ENCODE results near the gene ALPL. TPM values are rescaled to one million over a fixed set of nuclear protein-coding genes. Genes with fewer than 3 reads are reported as not detected.

Gene ALPL
- total RNA-seq, 1 experiment from 2014 or later: 0.31 TPM

DNA sequence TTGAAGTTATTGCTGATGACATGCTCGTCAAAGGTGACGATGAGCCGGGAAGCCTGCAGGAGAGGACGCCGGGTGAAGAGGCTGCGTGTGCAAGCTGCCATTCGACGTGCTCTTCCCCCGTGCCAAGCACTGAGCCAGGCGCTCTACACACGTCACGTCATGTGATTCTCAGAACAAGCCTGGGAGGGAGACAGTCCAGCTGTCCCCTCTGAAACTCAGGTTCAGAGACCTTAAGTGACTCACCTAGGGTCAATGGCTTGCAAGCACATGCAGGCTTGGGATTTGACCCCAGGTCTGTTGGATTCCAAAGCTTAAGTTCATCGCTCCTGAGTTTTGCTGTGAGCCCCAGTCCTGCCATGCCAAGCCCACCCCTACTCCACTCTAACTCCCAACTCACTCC, 102.8 kb downstream of the ALPL start:
- no peak for DNase-seq
- intact Hi-C loops (cut with micrococcal nuclease; ENCODE audit: unreplicated experiment): no loop called here
- peaks cover 31% of the 10 kb centered on the region for H3K4me1 Mint-ChIP-seq (ENCODE audit: low read depth, unreplicated experiment)
- no peaks in the 10 kb centered on the region for H3K9me3 Mint-ChIP-seq (ENCODE audit: low read depth, unreplicated experiment)
- H3K27me3 Mint-ChIP-seq (ENCODE audit: unreplicated experiment): no peaks in the 10 kb centered on the region
- H3K36me3 Mint-ChIP-seq (ENCODE audit: insufficient read depth, unreplicated experiment): peaks cover 34% of the 10 kb centered on the region
- H3K27ac Mint-ChIP-seq (ENCODE audit: unreplicated experiment): no peak overlapping the region
- no peak overlapping the region for H3K4me3 Mint-ChIP-seq (ENCODE audit: low read depth, unreplicated experiment)
- CTCF ChIA-PET: no interaction called here
- TF ChIP-seq, protein P1, sequence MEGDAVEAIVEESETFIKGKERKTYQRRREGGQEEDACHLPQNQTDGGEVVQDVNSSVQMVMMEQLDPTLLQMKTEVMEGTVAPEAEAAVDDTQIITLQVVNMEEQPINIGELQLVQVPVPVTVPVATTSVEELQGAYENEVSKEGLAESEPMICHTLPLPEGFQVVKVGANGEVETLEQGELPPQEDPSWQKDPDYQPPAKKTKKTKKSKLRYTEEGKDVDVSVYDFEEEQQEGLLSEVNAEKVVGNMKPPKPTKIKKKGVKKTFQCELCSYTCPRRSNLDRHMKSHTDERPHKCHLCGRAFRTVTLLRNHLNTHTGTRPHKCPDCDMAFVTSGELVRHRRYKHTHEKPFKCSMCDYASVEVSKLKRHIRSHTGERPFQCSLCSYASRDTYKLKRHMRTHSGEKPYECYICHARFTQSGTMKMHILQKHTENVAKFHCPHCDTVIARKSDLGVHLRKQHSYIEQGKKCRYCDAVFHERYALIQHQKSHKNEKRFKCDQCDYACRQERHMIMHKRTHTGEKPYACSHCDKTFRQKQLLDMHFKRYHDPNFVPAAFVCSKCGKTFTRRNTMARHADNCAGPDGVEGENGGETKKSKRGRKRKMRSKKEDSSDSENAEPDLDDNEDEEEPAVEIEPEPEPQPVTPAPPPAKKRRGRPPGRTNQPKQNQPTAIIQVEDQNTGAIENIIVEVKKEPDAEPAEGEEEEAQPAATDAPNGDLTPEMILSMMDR (IDR thresholded peaks at IDR 0.05; ENCODE audit: unreplicated experiment): no peak
- no TSS peak for BruUV-seq (replicated peaks)

DNA sequence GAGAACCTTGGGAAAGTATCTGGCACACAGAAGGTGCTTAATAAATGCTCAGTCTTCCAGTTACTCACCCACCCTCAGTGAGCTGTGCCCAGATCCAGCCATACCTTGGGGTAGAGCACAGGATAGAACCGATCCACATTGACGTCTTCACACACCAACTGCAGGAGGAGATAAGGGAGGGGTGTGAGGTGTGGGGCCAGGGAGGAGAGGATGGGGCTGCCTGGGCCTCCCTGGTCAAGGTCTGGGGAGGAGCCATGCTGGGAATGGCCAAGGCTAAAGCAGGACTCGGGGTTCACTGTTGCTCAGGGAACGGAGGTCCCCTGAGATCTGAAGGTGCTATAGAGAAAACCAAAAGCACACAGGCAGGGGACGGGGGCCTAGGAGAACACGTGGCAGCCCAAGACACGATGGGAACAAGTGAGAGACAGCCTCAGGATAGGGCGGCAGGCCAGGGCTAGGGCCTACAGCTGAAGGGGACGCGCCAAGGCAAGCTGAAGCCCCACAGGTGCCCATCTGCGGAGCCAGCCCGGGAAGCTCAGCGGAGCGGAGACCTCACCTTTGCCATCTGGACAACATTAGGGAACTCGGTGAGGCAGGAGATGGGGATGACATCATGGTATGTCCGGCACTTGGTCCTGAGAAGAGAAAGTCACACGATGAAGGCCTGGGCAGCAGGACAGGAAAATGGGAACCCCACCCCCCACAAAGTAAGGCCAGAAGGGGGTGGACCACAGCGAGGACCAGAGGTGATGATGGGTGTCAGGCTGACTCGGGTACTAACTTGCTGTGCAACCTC, 104.0 kb downstream of the ALPL start:
- Mint-ChIP-seq H3K4me3 (ENCODE audit: low read depth, unreplicated experiment) (no peak overlapping the region), H3K27ac (ENCODE audit: unreplicated experiment) (no peak overlapping the region), H3K9me3 (ENCODE audit: low read depth, unreplicated experiment) (no peaks in the 10 kb centered on the region), H3K36me3 (ENCODE audit: insufficient read depth, unreplicated experiment) (peaks cover 24% of the 10 kb centered on the region), H3K4me1 (ENCODE audit: low read depth, unreplicated experiment) (peaks cover 21% of the 10 kb centered on the region), H3K27me3 (ENCODE audit: unreplicated experiment) (no peaks in the 10 kb centered on the region)
- TF ChIP-seq, protein P1 (IDR thresholded peaks at IDR 0.05; ENCODE audit: unreplicated experiment): no peak
- DNase-seq: no peak
- BruUV-seq (replicated peaks): no TSS peak
- intact Hi-C loops (cut with micrococcal nuclease; ENCODE audit: unreplicated experiment): no loop called here
- CTCF ChIA-PET: no interaction called here

DNA sequence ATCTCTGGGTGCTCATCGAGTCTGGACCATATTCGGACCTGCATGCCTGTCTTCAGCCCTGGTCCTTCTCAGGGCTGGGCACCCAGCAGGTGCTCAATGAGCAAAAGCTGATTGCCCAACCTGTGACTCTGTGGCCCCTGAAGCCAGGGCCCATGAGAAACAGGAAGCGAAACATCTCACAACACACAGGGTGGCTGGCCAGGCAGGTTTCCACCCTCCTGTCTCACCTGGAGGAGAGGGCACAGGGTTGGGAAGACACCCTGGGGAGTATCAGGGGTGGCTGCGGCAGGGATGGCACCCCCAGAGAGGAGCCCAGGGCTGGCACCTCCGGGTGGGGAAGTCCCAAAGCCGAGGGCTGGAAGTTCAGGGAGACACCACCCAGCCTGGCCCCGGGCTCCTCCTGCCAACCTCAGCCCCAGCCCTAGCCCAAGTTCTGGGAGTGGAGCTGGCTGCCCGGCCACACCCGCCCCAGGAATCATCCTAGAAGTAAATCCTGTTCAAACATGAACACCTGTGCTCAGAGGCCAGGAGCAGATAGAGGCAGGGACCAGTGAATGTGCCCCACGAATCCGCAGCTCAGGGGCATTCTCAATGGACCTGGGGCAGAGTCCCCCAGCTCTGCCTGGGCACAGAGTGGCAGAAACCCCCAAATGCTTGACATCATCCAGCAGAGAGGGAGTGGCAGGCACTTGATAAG, 105.3 kb downstream of the ALPL start:
- peaks cover 21% of the 10 kb centered on the region for H3K4me1 Mint-ChIP-seq (ENCODE audit: low read depth, unreplicated experiment)
- TF ChIP-seq, protein P1 (IDR thresholded peaks at IDR 0.05; ENCODE audit: unreplicated experiment): no peak
- BruUV-seq (replicated peaks): no TSS peak
- peaks cover 21% of the 10 kb centered on the region for H3K36me3 Mint-ChIP-seq (ENCODE audit: insufficient read depth, unreplicated experiment)
- H3K9me3 Mint-ChIP-seq (ENCODE audit: low read depth, unreplicated experiment): no peaks in the 10 kb centered on the region
- CTCF ChIA-PET: interaction anchor here (0.6 kb wide), 1 partner anchor 43 kb away, joined by 3 read pairs; no protein-coding TSS in a partner anchor
- no peak overlapping the region for H3K4me3 Mint-ChIP-seq (ENCODE audit: low read depth, unreplicated experiment)
- no peaks in the 10 kb centered on the region for H3K27me3 Mint-ChIP-seq (ENCODE audit: unreplicated experiment)
- DNase-seq: no peak
- intact Hi-C loops (cut with micrococcal nuclease; ENCODE audit: unreplicated experiment): no loop called here
- no peak overlapping the region for H3K27ac Mint-ChIP-seq (ENCODE audit: unreplicated experiment)

DNA sequence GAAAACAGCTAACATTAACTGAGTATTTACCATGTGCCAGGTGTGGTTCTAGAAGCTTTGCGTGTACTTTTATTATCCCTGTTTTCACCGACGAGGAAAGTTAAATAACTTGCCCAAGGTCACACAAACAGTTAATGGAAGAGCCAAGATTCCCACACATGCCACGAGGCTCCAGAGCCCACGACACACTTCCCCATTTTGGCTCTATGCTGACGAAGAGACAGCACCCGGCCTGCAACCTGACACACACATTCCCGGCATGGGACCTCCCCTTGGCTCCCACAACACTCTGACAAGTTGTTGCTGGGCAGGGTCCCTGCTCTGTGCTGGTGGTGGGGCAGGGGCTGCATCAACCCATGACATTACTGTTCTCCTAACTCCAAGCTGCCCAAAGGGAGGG, 107.1 kb downstream of the ALPL start:
- H3K27me3 Mint-ChIP-seq (ENCODE audit: unreplicated experiment): no peaks in the 10 kb centered on the region
- TF ChIP-seq, protein P1 (IDR thresholded peaks at IDR 0.05; ENCODE audit: unreplicated experiment): no peak
- no TSS peak for BruUV-seq (replicated peaks)
- H3K4me3 Mint-ChIP-seq (ENCODE audit: low read depth, unreplicated experiment): no peak overlapping the region
- H3K4me1 Mint-ChIP-seq (ENCODE audit: low read depth, unreplicated experiment): peaks cover 21% of the 10 kb centered on the region
- H3K27ac Mint-ChIP-seq (ENCODE audit: unreplicated experiment): no peak overlapping the region
- DNase-seq: no peak
- intact Hi-C loops (cut with micrococcal nuclease; ENCODE audit: unreplicated experiment): no loop called here
- H3K36me3 Mint-ChIP-seq (ENCODE audit: insufficient read depth, unreplicated experiment): peaks cover 24% of the 10 kb centered on the region
- H3K9me3 Mint-ChIP-seq (ENCODE audit: low read depth, unreplicated experiment): no peaks in the 10 kb centered on the region
- CTCF ChIA-PET: no interaction called here

All from Calu3 (cell line).